Panc1 (cell line): ENCODE data around the gene DIS3L2. TPM values are rescaled to one million over a fixed set of nuclear protein-coding genes. Genes with fewer than 3 reads are reported as not detected.

Experiments used
- ATAC-seq: fragments of 200-7000 bp; cut with Tn5 transposase; 2 replicates; pipeline ENCODE4 v1.9.1; 2020; ENCODE audit warnings: mild to moderate bottlenecking, moderate library complexity
- BruUV-seq: library from RNA; stranded (reverse); fragments of 400-500 nt; replicated peaks from 2 replicates; lab custom pipeline; 2021; lab: Mats Ljungman, UMichigan
- CTCF ChIA-PET: fragments of 300-600 bp; sonication (Branson Sonifier 250); formaldehyde crosslinking; loops from one replicate; lab custom pipeline; 2022; ENCODE audit warnings: antibody characterized with exemption; lab: Charles Lee
- POLR2A ChIA-PET: fragments of 300-600 bp; sonication (Branson Sonifier 250); formaldehyde crosslinking; loops from one replicate; lab custom pipeline; 2022; ENCODE audit warnings: antibody characterized with exemption; lab: Charles Lee
- DNase-seq: peaks from one replicate; pipeline ENCODE4 v3.0.0-alpha.2; 2010; ENCODE audit warnings: low read depth, low spot score
- H3K27ac ChIP-seq: 2 replicates; pipeline ENCODE4 v1.5.1; 2011; ENCODE audit warnings: mild to moderate bottlenecking, low read length, inconsistent platforms
- H3K27me3 ChIP-seq: fragments of 200-500 bp; sonication (Bioruptor generic); 2 replicates; pipeline ENCODE4 v1.6.0; 2014; ENCODE audit warnings: low read length, inconsistent platforms; ENCODE audit not compliant: control insufficient read depth, insufficient read depth
- H3K36me3 ChIP-seq: fragments of 200-500 bp; sonication (Bioruptor generic); 2 replicates; pipeline ENCODE4 v1.5.1; 2014; ENCODE audit warnings: inconsistent platforms, mild to moderate bottlenecking, low read length, moderate library complexity; ENCODE audit not compliant: control insufficient read depth, insufficient read depth
- H3K4me1 ChIP-seq: 2 replicates; pipeline ENCODE4 v1.5.1; 2011; ENCODE audit warnings: inconsistent platforms, mild to moderate bottlenecking, low read length, moderate library complexity; ENCODE audit not compliant: control insufficient read depth, insufficient read depth
- H3K4me3 ChIP-seq, 2 experiments: 2 replicates each; pipeline ENCODE4 v1.5.1; 2011 to 2012; ENCODE audit warnings: low read depth in 2 of 2, low read length in 2 of 2, mild to moderate bottlenecking in 2 of 2, inconsistent platforms in 1 of 2, moderate library complexity in 1 of 2
- H3K9me3 ChIP-seq: fragments of 200-500 bp; sonication (Bioruptor generic); 2 replicates; pipeline ENCODE4 v1.5.1; 2014; ENCODE audit warnings: low read depth, mild to moderate bottlenecking, inconsistent platforms, low read length, moderate library complexity; ENCODE audit not compliant: control insufficient read depth, insufficient read depth
- CTCF ChIP-seq: fragments of 450-650 bp; IDR thresholded peaks from 2 replicates; pipeline ENCODE4 v1.5.1; 2017; ENCODE audit warnings: mild to moderate bottlenecking
- POLR2AphosphoS5 ChIP-seq: IDR thresholded peaks from 2 replicates; pipeline ENCODE4 v1.6.1; 2012; ENCODE audit warnings: mild to moderate bottlenecking, low read depth, low read length, moderate library complexity
- REST ChIP-seq, 2 experiments: IDR thresholded peaks; 2 replicates each; pipeline ENCODE4 v1.6.1; 2011 to 2012; ENCODE audit warnings: low read depth in 2 of 2, control low read depth in 1 of 2, low read length in 1 of 2, mild to moderate bottlenecking in 1 of 2, moderate library complexity in 1 of 2; ENCODE audit not compliant: insufficient read depth in 1 of 2
- SIN3A ChIP-seq: IDR thresholded peaks from 2 replicates; pipeline ENCODE4 v1.6.1; 2012; ENCODE audit warnings: low read depth, mild to moderate bottlenecking, low read length, moderate library complexity, borderline replicate concordance; ENCODE audit not compliant: insufficient read depth
- TCF7L2 ChIP-seq: IDR thresholded peaks from 2 replicates; pipeline ENCODE4 v1.6.1; 2011; ENCODE audit warnings: mild to moderate bottlenecking, low read depth, low read length, inconsistent platforms
- in situ Hi-C: cut with HindIII; loops from 2 replicates; pipeline ENCODE4 v1.10.0; 2016; ENCODE audit warnings: low sequenced_read_pairs, low pct_unique_long_range_greater_than_20kb
- intact Hi-C: fragments of 100-400 bp; cut with micrococcal nuclease; formaldehyde crosslinking; loops from one replicate; pipeline ENCODE4 v1.10.0; 2022; ENCODE audit not compliant: unreplicated experiment
- total RNA-seq: library from RNA; stranded (reverse); gene quantifications from one replicate; pipeline ENCODE4 v1.2.1, GENCODE V29; 2021; ENCODE audit not compliant: unreplicated experiment

DIS3L2 gene
- total RNA-seq, 1 experiment from 2014 or later = 28.1 TPM

GRCh38 chr2:232009639-232010274, 48.2 kb downstream of the DIS3L2 start:
- Histone ChIP-seq H3K27me3 (no peaks in the 10 kb centered on the region), H3K27ac (no peak overlapping the region), H3K4me3 (no peak overlapping the region), H3K36me3 (no peaks in the 10 kb centered on the region), H3K4me1 (peaks cover 4% of the 10 kb centered on the region; the same call in 1 of the 2 replicates), H3K9me3 (no peaks in the 10 kb centered on the region)
- ATAC-seq = no peak
- DNase-seq = no peak
- no TSS peak for BruUV-seq
- ChIA-PET CTCF (no interaction called here), POLR2A (no interaction called here)
- TF ChIP-seq REST (IDR thresholded peaks at IDR 0.05; ENCODE audit: insufficient read depth in 1 of 2, low read depth in 2 of 2, low read length in 1 of 2) (no peak), CTCF (no peak), SIN3A (no peak), TCF7L2 (no peak), POLR2AphosphoS5 (no peak)
- in situ Hi-C loops = no loop called here
- intact Hi-C loops = no loop called here

GRCh38 chr2:232013701-232014353, 52.3 kb downstream of the DIS3L2 start:
- DNase-seq (no peak), ATAC-seq (no peak)
- Histone ChIP-seq H3K27ac (no peak overlapping the region), H3K4me3 (no peak overlapping the region), H3K27me3 (no peaks in the 10 kb centered on the region), H3K9me3 (no peaks in the 10 kb centered on the region), H3K4me1 (peaks cover 4% of the 10 kb centered on the region; the same call in 1 of the 2 replicates), H3K36me3 (no peaks in the 10 kb centered on the region)
- ChIA-PET CTCF (no interaction called here), POLR2A (no interaction called here)
- in situ Hi-C loops (no loop called here), intact Hi-C loops (no loop called here)
- no peak for TF ChIP-seq REST (IDR thresholded peaks at IDR 0.05; ENCODE audit: insufficient read depth in 1 of 2, low read depth in 2 of 2, low read length in 1 of 2)
- TF ChIP-seq CTCF = no peak
- TF ChIP-seq TCF7L2 = no peak
- no peak for TF ChIP-seq SIN3A
- no peak for TF ChIP-seq POLR2AphosphoS5
- BruUV-seq = no TSS peak
